Measurements from ENCODE around the gene ERBB3.
"Not testable (repeated sequence)": the region's sequence is repeated elsewhere in the genome, so short reads cannot be mapped to it uniquely, and the experiment has no call there.

ERBB3 gene

DNA sequence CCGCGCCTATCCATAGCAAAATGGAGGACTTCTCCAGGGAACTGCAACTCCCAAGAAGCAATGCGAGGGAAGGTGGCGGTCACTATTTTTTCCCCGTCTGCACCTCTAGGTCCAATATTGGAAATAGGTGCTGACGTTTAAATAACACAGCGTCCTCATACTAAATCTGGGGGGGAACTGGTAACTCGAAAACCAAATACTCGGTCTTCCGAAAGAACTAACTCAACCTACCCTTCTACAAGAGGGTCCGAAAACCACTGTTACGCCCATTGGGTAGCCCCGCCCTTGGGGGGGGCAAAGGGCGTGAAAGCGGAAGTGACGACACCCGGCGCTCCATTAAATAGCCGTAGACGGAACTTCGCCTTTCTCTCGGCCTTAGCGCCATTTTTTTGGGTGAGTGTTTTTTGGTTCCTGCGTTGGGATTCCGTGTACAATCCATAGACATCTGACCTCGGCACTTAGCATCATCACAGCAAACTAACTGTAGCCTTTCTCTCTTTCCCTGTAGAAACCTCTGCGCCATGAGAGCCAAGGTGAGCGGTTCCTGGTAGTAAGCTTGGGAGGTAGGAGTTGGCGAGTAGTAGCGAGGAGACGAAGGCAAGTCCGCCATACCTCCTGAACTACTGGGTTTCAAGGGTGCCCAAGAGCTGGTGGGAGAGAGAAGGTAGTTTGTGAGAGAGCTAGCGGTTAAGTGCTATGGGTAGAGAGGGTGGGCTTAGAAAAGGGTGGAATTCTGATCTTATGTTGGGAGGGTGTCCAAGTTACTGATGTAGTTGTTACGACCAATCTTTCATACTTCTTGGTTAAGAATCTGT lies 36.5 kb downstream of the ERBB3 start, which contains the start of gene RPL41:
Gene RPL41, plus strand, starts transcription at position 367 of the 815 bp plus-strand sequence.
- H3K4me1 ChIP-seq (ENCODE audit: control insufficient read depth in 1 of 2, insufficient read depth in 2 of 2, low read length in 2 of 2), result peaks cover 16 to 26% of the 10 kb centered on the region in 2 donors
- peak within 1 kb of the TSS; percentile 100 for H3K27ac ChIP-seq (ENCODE audit: low read length)
- no peaks in the 10 kb centered on the region for H3K9me3 ChIP-seq (ENCODE audit: control insufficient read depth in 1 of 2, low read length in 2 of 2)
- H3K4me3 ChIP-seq (ENCODE audit: low read depth in 1 of 2, low read length in 2 of 2), result peak within 1 kb of the TSS; percentile 91 to 99
- peaks cover 25 to 37% of the 10 kb centered on the region in 2 donors for H3K36me3 ChIP-seq (ENCODE audit: control insufficient read depth in 1 of 2, insufficient read depth in 2 of 2, low read length in 2 of 2)
- H3K27me3 ChIP-seq (ENCODE audit: low read depth, low read length), result no peaks in the 10 kb centered on the region

DNA sequence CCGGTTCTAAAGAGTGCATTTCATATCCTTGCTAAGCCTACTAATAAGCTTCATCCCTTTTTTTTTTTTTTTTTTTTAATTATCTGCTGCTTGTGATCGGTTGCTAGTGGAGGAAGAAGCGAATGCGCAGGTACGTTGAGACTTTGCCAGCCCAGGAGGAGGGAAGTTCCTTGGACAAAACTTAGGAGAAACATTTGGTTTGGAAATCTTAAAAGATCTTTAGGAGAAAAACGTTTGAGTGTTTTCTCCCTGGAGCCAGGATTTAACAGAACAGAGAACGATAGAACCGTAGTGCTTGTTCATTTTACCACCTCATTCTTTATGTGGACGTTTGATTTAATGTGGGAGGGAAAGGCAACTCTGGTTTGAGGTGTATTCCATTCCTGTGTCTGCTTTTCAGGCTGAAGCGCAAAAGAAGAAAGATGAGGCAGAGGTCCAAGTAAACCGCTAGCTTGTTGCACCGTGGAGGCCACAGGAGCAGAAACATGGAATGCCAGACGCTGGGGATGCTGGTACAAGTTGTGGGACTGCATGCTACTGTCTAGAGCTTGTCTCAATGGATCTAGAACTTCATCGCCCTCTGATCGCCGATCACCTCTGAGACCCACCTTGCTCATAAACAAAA lies 37.2 kb downstream of the ERBB3 start:
- Histone ChIP-seq H3K4me1 (ENCODE audit: control insufficient read depth in 1 of 2, insufficient read depth in 2 of 2, low read length in 2 of 2) (peaks cover 16 to 31% of the 10 kb centered on the region in 2 donors), H3K27ac (ENCODE audit: low read length) (peak overlapping the region; percentile 100), H3K4me3 (ENCODE audit: low read depth in 1 of 2, low read length in 2 of 2) (peak overlapping the region; percentile 91 to 99), H3K36me3 (ENCODE audit: control insufficient read depth in 1 of 2, insufficient read depth in 2 of 2, low read length in 2 of 2) (peaks cover 25 to 38% of the 10 kb centered on the region in 2 donors)
- not testable (repeated sequence) for H3K27me3 ChIP-seq (ENCODE audit: low read depth, low read length); H3K9me3 ChIP-seq (ENCODE audit: control insufficient read depth in 1 of 2, low read length in 2 of 2)

DNA sequence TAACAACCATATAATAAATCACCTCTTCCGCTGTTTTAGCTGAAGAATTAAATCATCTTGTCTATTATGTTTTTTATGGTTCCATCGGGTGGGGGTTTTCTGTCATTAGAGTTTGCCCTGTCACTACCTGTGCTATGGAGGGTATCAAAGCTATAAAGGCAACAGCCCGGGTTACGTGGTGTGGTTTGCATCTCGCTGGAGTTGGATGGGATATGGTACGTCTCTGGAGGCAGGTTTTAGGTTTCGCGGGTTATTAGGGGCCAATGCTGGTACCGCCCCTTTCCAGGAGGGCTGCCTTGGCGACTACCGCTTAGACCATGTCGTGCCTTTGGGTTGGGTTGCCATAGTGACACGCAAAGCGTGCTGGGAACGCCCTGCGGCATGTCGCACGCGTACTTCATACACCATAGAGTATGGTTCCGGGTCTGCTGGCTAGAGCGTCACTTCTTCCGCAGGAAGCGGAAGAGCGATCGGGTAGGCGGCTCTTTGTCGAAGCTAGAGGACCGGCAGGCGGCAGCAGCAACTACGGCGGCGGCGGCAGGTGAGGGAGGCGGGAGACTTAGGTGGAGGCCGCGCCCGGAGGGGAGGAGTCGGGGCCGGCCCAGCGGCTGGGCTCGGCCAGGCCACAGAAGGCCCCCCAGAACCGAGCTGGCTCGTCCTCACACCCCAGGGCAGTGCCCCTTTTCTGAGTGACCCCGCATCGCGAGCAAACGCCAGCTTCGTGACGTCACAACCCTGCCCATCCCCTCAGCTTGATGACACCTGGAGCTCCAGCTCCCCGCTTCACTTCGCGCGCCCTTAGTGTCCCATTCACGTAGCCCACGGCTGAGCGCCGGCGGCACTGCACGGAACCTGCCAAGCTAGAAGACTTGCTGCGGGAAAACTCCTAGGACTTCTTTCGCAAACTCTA lies 38.1 kb downstream of the ERBB3 start, which contains the start of gene ZC3H10:
Gene ZC3H10, plus strand, starts transcription at position 489 of the 910 bp plus-strand sequence. CDS start 2,297 bp downstream, outside the sequence.
- peak within 1 kb of the TSS; percentile 100 for H3K27ac ChIP-seq (ENCODE audit: low read length)
- no peaks in the 10 kb centered on the region for H3K9me3 ChIP-seq (ENCODE audit: control insufficient read depth in 1 of 2, low read length in 2 of 2)
- no peaks in the 10 kb centered on the region for H3K27me3 ChIP-seq (ENCODE audit: low read depth, low read length)
- peaks cover 20 to 32% of the 10 kb centered on the region in 2 donors for H3K36me3 ChIP-seq (ENCODE audit: control insufficient read depth in 1 of 2, insufficient read depth in 2 of 2, low read length in 2 of 2)
- H3K4me1 ChIP-seq (ENCODE audit: control insufficient read depth in 1 of 2, insufficient read depth in 2 of 2, low read length in 2 of 2), result peaks cover 16 to 39% of the 10 kb centered on the region in 2 donors
- H3K4me3 ChIP-seq (ENCODE audit: low read depth in 1 of 2, low read length in 2 of 2), result peak within 1 kb of the TSS; percentile 91 to 99

DNA sequence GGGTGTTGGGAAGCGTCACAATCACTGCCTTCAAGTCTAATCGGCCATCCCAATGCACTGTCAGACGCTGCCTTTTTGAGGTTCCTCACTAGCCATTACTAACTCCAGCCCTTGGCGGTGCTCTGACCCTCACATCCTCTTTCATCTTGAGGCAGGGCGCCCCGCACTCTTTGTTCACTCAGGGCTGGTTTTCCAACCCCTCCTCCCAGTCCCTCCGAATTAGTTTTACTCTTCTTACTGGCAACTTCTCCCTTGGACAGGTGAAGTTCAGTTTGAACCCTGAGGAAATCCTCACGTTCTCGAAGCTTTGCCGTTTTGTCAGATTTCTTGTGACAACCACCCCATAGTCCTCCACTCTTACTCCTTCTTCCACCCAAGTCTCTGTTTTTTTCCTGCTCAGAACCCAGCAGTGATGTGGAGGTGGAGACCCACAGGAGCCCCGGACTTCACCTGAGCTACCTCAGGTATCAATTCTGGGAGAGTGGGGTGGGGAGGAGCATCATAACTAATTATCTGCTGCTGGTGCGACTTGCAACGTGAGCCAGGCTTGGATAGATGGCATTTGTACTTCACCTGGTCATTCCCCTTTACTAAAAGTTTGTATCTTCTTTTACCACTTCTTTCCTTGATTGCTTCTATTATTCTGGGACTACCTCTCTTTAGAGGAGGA lies 38.9 kb downstream of the ERBB3 start:
- H3K36me3 ChIP-seq (ENCODE audit: control insufficient read depth in 1 of 2, insufficient read depth in 2 of 2, low read length in 2 of 2), result peaks cover 14 to 30% of the 10 kb centered on the region in 2 donors
- no peaks in the 10 kb centered on the region for H3K27me3 ChIP-seq (ENCODE audit: low read depth, low read length)
- peaks cover 16 to 41% of the 10 kb centered on the region in 2 donors for H3K4me1 ChIP-seq (ENCODE audit: control insufficient read depth in 1 of 2, insufficient read depth in 2 of 2, low read length in 2 of 2)
- H3K27ac ChIP-seq (ENCODE audit: low read length), result peak overlapping the region; percentile 100
- H3K9me3 ChIP-seq (ENCODE audit: control insufficient read depth in 1 of 2, low read length in 2 of 2), result no peaks in the 10 kb centered on the region
- H3K4me3 ChIP-seq (ENCODE audit: low read depth in 1 of 2, low read length in 2 of 2), result peak overlapping the region; percentile 91 to 99

DNA sequence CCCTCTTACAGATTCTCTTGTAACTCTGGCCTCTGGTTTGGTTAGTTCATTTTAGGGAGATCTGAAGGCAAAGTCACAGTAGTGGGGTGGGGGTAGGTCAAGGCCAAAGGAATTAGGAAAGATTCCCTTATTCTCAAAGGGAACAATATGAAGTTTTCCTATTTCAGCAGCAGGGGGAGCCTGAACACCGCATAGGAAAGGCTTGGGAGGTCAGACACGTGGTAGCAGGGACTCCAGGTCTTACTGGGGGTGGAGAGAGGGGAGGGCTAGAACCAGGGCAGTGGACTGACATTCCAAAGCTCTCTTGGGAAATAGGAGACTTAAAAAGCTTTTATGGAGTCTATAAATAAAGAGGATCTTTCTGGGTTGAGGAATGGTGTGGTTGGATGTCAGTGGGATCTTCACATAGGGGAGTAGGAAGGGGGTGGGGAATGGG lies 39.4 kb downstream of the ERBB3 start:
- Histone ChIP-seq H3K9me3 (ENCODE audit: control insufficient read depth in 1 of 2, low read length in 2 of 2) (no peaks in the 10 kb centered on the region), H3K36me3 (ENCODE audit: control insufficient read depth in 1 of 2, insufficient read depth in 2 of 2, low read length in 2 of 2) (peaks cover 14 to 30% of the 10 kb centered on the region in 2 donors), H3K4me1 (ENCODE audit: control insufficient read depth in 1 of 2, insufficient read depth in 2 of 2, low read length in 2 of 2) (peaks cover 16 to 41% of the 10 kb centered on the region in 2 donors), H3K27ac (ENCODE audit: low read length) (peak overlapping the region; percentile 100), H3K4me3 (ENCODE audit: low read depth in 1 of 2, low read length in 2 of 2) (peak overlapping the region; percentile 91 to 99), H3K27me3 (ENCODE audit: low read depth, low read length) (no peaks in the 10 kb centered on the region)

DNA sequence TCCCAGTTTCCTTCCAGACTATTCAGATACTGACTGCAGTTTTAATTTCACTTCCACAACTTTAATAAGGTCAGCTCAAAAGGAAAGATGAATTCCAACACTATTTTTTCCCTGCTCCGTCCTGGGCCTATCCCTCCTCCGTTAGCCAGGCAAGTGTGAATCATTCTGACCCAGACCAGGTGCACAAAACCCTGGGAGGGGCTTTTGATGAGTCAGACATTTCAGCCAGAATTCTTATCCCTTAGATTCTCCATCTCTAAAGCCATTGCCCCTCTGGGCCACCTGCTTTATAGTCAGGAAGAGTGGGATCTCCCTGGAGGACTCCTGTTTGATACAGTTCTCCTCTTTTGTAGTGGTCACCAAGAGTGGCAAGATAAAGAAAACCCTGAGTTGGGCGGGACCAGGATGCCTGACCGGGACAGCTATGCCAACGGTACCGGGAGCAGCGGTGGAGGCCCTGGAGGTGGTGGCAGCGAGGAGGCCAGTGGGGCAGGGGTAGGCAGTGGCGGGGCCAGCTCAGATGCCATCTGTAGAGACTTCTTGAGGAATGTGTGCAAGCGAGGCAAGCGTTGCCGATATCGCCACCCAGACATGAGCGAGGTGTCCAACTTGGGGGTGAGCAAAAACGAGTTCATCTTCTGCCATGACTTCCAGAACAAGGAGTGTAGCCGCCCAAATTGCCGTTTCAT lies 40.3 kb downstream of the ERBB3 start:
- H3K27me3 ChIP-seq (ENCODE audit: low read depth, low read length), result no peaks in the 10 kb centered on the region
- H3K9me3 ChIP-seq (ENCODE audit: control insufficient read depth in 1 of 2, low read length in 2 of 2), result no peaks in the 10 kb centered on the region
- peak overlapping the region; percentile 100 for H3K27ac ChIP-seq (ENCODE audit: low read length)
- H3K4me3 ChIP-seq (ENCODE audit: low read depth in 1 of 2, low read length in 2 of 2), result no peak overlapping the region
- peaks cover 16 to 49% of the 10 kb centered on the region in 2 donors for H3K4me1 ChIP-seq (ENCODE audit: control insufficient read depth in 1 of 2, insufficient read depth in 2 of 2, low read length in 2 of 2)
- H3K36me3 ChIP-seq (ENCODE audit: control insufficient read depth in 1 of 2, insufficient read depth in 2 of 2, low read length in 2 of 2), result peaks cover 14 to 30% of the 10 kb centered on the region in 2 donors

DNA sequence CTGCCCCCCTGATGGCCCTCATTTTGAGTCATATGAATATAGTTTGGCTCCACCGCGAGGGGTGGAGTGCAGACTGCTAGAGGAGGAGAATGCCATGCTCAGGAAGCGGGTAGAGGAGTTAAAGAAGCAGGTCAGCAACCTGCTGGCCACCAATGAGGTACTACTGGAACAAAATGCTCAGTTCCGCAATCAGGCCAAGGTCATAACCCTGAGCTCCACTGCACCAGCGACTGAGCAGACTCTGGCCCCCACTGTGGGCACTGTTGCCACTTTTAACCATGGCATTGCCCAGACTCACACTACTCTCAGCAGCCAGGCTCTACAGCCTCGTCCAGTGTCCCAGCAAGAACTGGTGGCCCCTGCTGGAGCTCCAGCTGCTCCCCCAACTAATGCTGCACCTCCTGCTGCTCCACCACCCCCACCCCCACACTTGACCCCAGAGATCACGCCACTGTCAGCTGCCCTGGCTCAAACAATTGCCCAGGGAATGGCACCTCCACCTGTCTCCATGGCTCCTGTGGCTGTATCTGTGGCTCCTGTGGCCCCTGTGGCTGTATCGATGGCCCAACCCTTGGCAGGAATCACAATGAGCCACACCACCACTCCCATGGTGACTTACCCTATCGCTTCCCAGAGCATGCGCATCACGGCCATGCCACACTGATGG lies 41.4 kb downstream of the ERBB3 start:
- Histone ChIP-seq H3K9me3 (ENCODE audit: control insufficient read depth in 1 of 2, low read length in 2 of 2) (no peaks in the 10 kb centered on the region), H3K4me3 (ENCODE audit: low read depth in 1 of 2, low read length in 2 of 2) (no peak overlapping the region), H3K36me3 (ENCODE audit: control insufficient read depth in 1 of 2, insufficient read depth in 2 of 2, low read length in 2 of 2) (peaks cover 14 to 30% of the 10 kb centered on the region in 2 donors), H3K27ac (ENCODE audit: low read length) (no peak overlapping the region), H3K4me1 (ENCODE audit: control insufficient read depth in 1 of 2, insufficient read depth in 2 of 2, low read length in 2 of 2) (peaks cover 21 to 58% of the 10 kb centered on the region in 2 donors), H3K27me3 (ENCODE audit: low read depth, low read length) (no peaks in the 10 kb centered on the region)

DNA sequence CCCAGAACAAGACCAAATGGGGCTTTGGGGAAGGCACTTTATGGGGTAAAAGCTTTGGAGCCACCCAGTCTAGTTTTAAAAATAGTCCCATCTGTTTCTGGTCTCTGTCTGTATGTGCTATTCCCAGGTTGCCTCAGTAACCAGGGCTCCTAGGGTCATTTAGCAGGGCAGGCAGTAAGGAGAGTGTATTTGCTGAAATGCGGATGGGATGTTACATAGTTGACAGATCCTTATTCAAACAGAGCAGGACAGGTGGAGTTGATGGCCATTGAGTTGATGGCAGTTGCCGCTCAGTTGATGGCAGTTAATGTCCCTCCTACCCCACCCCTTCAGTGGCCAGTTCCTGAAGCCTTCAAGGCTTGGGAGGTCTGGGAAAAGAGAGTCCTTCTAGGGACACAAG lies 42.7 kb downstream of the ERBB3 start:
- Histone ChIP-seq H3K27me3 (ENCODE audit: low read depth, low read length) (no peaks in the 10 kb centered on the region), H3K4me3 (ENCODE audit: low read depth in 1 of 2, low read length in 2 of 2) (no peak overlapping the region), H3K9me3 (ENCODE audit: control insufficient read depth in 1 of 2, low read length in 2 of 2) (no peaks in the 10 kb centered on the region), H3K36me3 (ENCODE audit: control insufficient read depth in 1 of 2, insufficient read depth in 2 of 2, low read length in 2 of 2) (peaks cover 14 to 26% of the 10 kb centered on the region in 2 donors), H3K27ac (ENCODE audit: low read length) (no peak overlapping the region), H3K4me1 (ENCODE audit: control insufficient read depth in 1 of 2, insufficient read depth in 2 of 2, low read length in 2 of 2) (peaks cover 34 to 65% of the 10 kb centered on the region in 2 donors)

DNA sequence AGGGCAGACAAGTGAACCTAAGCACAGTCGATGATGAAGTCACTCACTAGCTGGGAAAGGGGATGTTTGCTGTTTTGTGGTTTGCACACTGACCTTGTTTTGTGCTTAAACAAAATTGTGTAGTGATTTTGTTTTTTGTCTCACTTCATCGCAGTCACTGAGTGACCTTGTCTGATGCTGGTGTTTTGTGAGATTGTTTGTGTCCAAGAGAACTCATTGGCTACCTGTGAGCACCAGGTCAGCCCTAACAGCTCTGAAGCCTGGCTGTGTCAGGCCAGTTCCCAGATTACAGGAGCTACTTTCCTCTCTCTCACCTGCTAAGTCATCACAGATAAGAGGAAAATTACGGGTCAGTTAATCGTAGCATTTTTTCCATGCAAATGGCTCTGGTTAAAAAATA lies 44.2 kb downstream of the ERBB3 start:
- Histone ChIP-seq H3K9me3 (ENCODE audit: control insufficient read depth in 1 of 2, low read length in 2 of 2) (no peaks in the 10 kb centered on the region), H3K4me1 (ENCODE audit: control insufficient read depth in 1 of 2, insufficient read depth in 2 of 2, low read length in 2 of 2) (peaks cover 26 to 56% of the 10 kb centered on the region in 2 donors), H3K27me3 (ENCODE audit: low read depth, low read length) (no peaks in the 10 kb centered on the region), H3K27ac (ENCODE audit: low read length) (no peak overlapping the region), H3K36me3 (ENCODE audit: control insufficient read depth in 1 of 2, insufficient read depth in 2 of 2, low read length in 2 of 2) (peaks cover 14 to 26% of the 10 kb centered on the region in 2 donors), H3K4me3 (ENCODE audit: low read depth in 1 of 2, low read length in 2 of 2) (no peak overlapping the region)

All from muscle layer of duodenum (tissue), 2 donors.